SK-N-SH (cell line): ENCODE results near the gene GALNT18. TPM values are rescaled to one million over a fixed set of nuclear protein-coding genes. Genes with fewer than 3 reads are reported as not detected.

Source experiments
- CTCF ChIA-PET: fragments of 300-600, 350-600 bp; formaldehyde crosslinking; extraction: SDS; loops from one replicate; lab custom pipeline; 2021; lab: Yijun Ruan, JAX
- POLR2A ChIA-PET: fragments of 350-600 bp; sonication (Branson Sonifier 250); formaldehyde crosslinking; extraction: SDS; loops from one replicate; lab custom pipeline; 2020; ENCODE audit warnings: antibody characterized with exemption, inconsistent platforms; lab: Yijun Ruan, JAX
- DNase-seq: peaks from one replicate; pipeline ENCODE4 v3.0.0; 2012
- H2AFZ ChIP-seq: fragments of 200-600 bp; sonication (generic); 2 replicates; pipeline ENCODE4 v1.8.1; 2016; ENCODE audit warnings: antibody characterized with exemption, mild to moderate bottlenecking, low read depth
- H3F3A ChIP-seq: fragments of 200-600 bp; sonication (generic); replicated peaks from 2 replicates; pipeline ENCODE3; 2016; ENCODE audit warnings: antibody characterized with exemption, mild to moderate bottlenecking; ENCODE audit not compliant: insufficient read depth
- H3K27ac ChIP-seq, 2 experiments: fragments of 200-500 bp in 1 of 2; fragments of 200-600 bp in 1 of 2; sonication (Bioruptor generic) in 1 of 2; sonication (generic), shearing (Covaris generic) in 1 of 2; 2 replicates each; pipeline versions ENCODE4 v1.5.1 to v1.6.1; 2014 to 2016; ENCODE audit warnings: low read depth in 2 of 2, inconsistent platforms in 1 of 2, low read length in 1 of 2, mild to moderate bottlenecking in 1 of 2, mixed read lengths in 1 of 2
- H3K27me3 ChIP-seq: fragments of 200-600 bp; sonication (generic), shearing (Covaris generic); 2 replicates; pipeline ENCODE4 v1.6.1; 2016; ENCODE audit warnings: mixed run types; ENCODE audit not compliant: insufficient read depth
- H3K36me3 ChIP-seq, 2 experiments: fragments of 200-500 bp in 1 of 2; fragments of 200-600 bp in 1 of 2; sonication (Bioruptor generic) in 1 of 2; sonication (generic) in 1 of 2; replicated peaks in 1 of 2; 2 replicates each; pipeline versions ENCODE3 to v1.5.1; 2014 to 2016; ENCODE audit warnings: low read length in 1 of 2, mild to moderate bottlenecking in 1 of 2; ENCODE audit not compliant: insufficient read depth in 2 of 2, control insufficient read depth in 1 of 2
- H3K4me1 ChIP-seq, 2 experiments: fragments of 200-500 bp in 1 of 2; fragments of 200-600 bp in 1 of 2; sonication (Bioruptor generic) in 1 of 2; sonication (generic), shearing (Covaris generic) in 1 of 2; 2 replicates each; pipeline versions ENCODE4 v1.5.1 to v1.6.1; 2014 to 2016; ENCODE audit warnings: low read depth in 1 of 2, low read length in 1 of 2, mixed run types in 1 of 2; ENCODE audit not compliant: insufficient read depth in 2 of 2, control insufficient read depth in 1 of 2
- H3K4me2 ChIP-seq: fragments of 200-600 bp; sonication (generic), shearing (Covaris generic); 2 replicates; pipeline ENCODE4 v1.6.1; 2017; ENCODE audit warnings: mixed run types
- H3K4me3 ChIP-seq, 2 experiments: fragments of 200-500 bp in 1 of 2; fragments of 200-600 bp in 1 of 2; sonication (Bioruptor generic) in 1 of 2; sonication (generic), shearing (Covaris generic) in 1 of 2; 2 replicates each; pipeline versions ENCODE4 v1.5.1 to v1.8.1; 2014 to 2016; ENCODE audit warnings: low read depth in 2 of 2, inconsistent platforms in 1 of 2, low read length in 1 of 2, mild to moderate bottlenecking in 1 of 2, mixed read lengths in 1 of 2, moderate library complexity in 1 of 2
- H3K79me2 ChIP-seq: fragments of 200-600 bp; sonication (generic); 2 replicates; pipeline ENCODE4 v1.8.1; 2017; ENCODE audit warnings: mild to moderate bottlenecking; ENCODE audit not compliant: insufficient read depth
- H3K9ac ChIP-seq: fragments of 200-600 bp; sonication (generic); 2 replicates; pipeline ENCODE4 v1.6.1; 2017; ENCODE audit warnings: mixed run types
- H3K9me2 ChIP-seq: fragments of 200-600 bp; sonication (generic); 2 replicates; pipeline ENCODE4 v1.6.1; 2017; ENCODE audit warnings: mixed run types
- H3K9me3 ChIP-seq: fragments of 200-600 bp; sonication (generic); 2 replicates; pipeline ENCODE4 v1.6.1; 2017; ENCODE audit warnings: mixed run types, mild to moderate bottlenecking, moderate library complexity
- H4K20me1 ChIP-seq: fragments of 200-600 bp; sonication (generic); 2 replicates; pipeline ENCODE4 v1.6.1; 2017; ENCODE audit warnings: mild to moderate bottlenecking, mixed run types; ENCODE audit not compliant: insufficient read depth
- CHD2 ChIP-seq: fragments of 150-350 bp; IDR thresholded peaks from 2 replicates; pipeline ENCODE4 v1.6.1; 2018; ENCODE audit warnings: low read length; ENCODE audit not compliant: partially characterized antibody
- FOSL2 ChIP-seq: IDR thresholded peaks from 2 replicates; pipeline ENCODE4 v1.4.0; 2012; ENCODE audit warnings: low read depth, mild to moderate bottlenecking, moderate library complexity, borderline replicate concordance
- FOXJ3 ChIP-seq: sonication (generic); formaldehyde crosslinking; IDR thresholded peaks from 2 replicates; pipeline ENCODE4 v1.5.1; 2020; ENCODE audit warnings: mild to moderate bottlenecking, missing genetic modification reagents
- FOXM1 ChIP-seq: IDR thresholded peaks from 2 replicates; pipeline ENCODE4 v1.4.0; 2012; ENCODE audit warnings: low read depth, mild to moderate bottlenecking
- GABPA ChIP-seq: IDR thresholded peaks from 2 replicates; pipeline ENCODE4 v1.4.0; 2012; ENCODE audit warnings: low read depth, mild to moderate bottlenecking
- GATA2 ChIP-seq: sonication (generic); formaldehyde crosslinking; IDR thresholded peaks from 2 replicates; pipeline ENCODE4 v1.5.0; 2020; ENCODE audit warnings: mild to moderate bottlenecking, missing genetic modification reagents
- NRF1 ChIP-seq: IDR thresholded peaks from 2 replicates; pipeline ENCODE4 v1.6.1; 2012; ENCODE audit warnings: low read depth, mild to moderate bottlenecking, low read length
- RAD21 ChIP-seq: IDR thresholded peaks from 2 replicates; pipeline ENCODE4 v1.6.1; 2012; ENCODE audit warnings: mild to moderate bottlenecking, low read length
- RCOR1 ChIP-seq: fragments of 150-350 bp; IDR thresholded peaks from 2 replicates; pipeline ENCODE4 v1.6.1; 2017; ENCODE audit warnings: antibody characterized with exemption, low read length
- RXRA ChIP-seq: IDR thresholded peaks from 2 replicates; pipeline ENCODE4 v1.4.0; 2012; ENCODE audit warnings: low read depth, mild to moderate bottlenecking, borderline replicate concordance
- SIN3A ChIP-seq: IDR thresholded peaks from 2 replicates; pipeline ENCODE4 v1.6.1; 2012; ENCODE audit warnings: low read depth, mild to moderate bottlenecking, low read length, moderate library complexity, borderline replicate concordance
- YY1 ChIP-seq: IDR thresholded peaks from 2 replicates; pipeline ENCODE4 v1.4.0; 2012; ENCODE audit warnings: low read depth, mild to moderate bottlenecking
- WGBS: methylation state at CpG from one replicate; pipeline ENCODE4 v1.1.6; 2017; ENCODE audit warnings: low lambda C conversion rate; 5-methylcytosine and 5-hydroxymethylcytosine counted together
- polyA plus RNA-seq, 3 experiments: library from polyadenylated mRNA; depleted of rRNA; stranded (reverse); fragments of >200 nt; gene quantifications; 2 replicates each; pipeline ENCODE4 v1.2.3, GENCODE V29; 2012
- TF ChIP-seq, protein P1 (sequence below): IDR thresholded peaks from 2 replicates; pipeline ENCODE4; 2012
- TF ChIP-seq, protein P2 (sequence below): IDR thresholded peaks from 2 replicates; pipeline ENCODE4 v1.4.0; 2012; ENCODE audit warnings: low read depth, borderline replicate concordance
- TF ChIP-seq, protein P3 (sequence below): IDR thresholded peaks from 2 replicates; pipeline ENCODE4 v1.6.1; 2012; ENCODE audit warnings: mild to moderate bottlenecking, low read depth, low read length, moderate library complexity
- TF ChIP-seq, protein P4 (sequence below): fragments of 200-600 bp; sonication (generic); IDR thresholded peaks from 2 replicates; pipeline ENCODE4 v1.6.1; 2017; ENCODE audit warnings: antibody characterized with exemption, mild to moderate bottlenecking, moderate library complexity
- TF ChIP-seq, protein P5 (sequence below): IDR thresholded peaks from 2 replicates; pipeline ENCODE4 v1.4.0; 2012; ENCODE audit warnings: low read depth

Gene GALNT18
- polyA plus RNA-seq, 1 of the 3 experiments (the other 2 are of a cell fraction): 0.64 TPM

GRCh38 chr11:11397036-11397415, 224.8 kb downstream of the GALNT18 start:
- ChIA-PET POLR2A (no interaction called here), CTCF (interaction anchor here (1.2 kb wide), 1 partner anchor 8 kb away, joined by 3 read pairs; no protein-coding TSS in a partner anchor)
- Histone ChIP-seq H3K9me3 (no peaks in the 10 kb centered on the region), H2AFZ (no peak overlapping the region), H3K79me2 (no peaks in the 10 kb centered on the region), H3K4me2 (no peak overlapping the region), H3K9ac (no peak overlapping the region), H3K4me1 (peaks cover 0 to 3% of the 10 kb centered on the region in 2 experiments; a peak in 1 of 4 replicates), H3K27me3 (no peaks in the 10 kb centered on the region), H3F3A (no peaks in the 10 kb centered on the region), H4K20me1 (no peaks in the 10 kb centered on the region), H3K36me3 (no peaks in the 10 kb centered on the region), H3K4me3 (no peak overlapping the region), H3K27ac (no peak overlapping the region), H3K9me2 (no peaks in the 10 kb centered on the region)
- TF ChIP-seq FOXM1 (no peak), RCOR1 (no peak), RXRA (no peak)
- TF ChIP-seq, protein P1, sequence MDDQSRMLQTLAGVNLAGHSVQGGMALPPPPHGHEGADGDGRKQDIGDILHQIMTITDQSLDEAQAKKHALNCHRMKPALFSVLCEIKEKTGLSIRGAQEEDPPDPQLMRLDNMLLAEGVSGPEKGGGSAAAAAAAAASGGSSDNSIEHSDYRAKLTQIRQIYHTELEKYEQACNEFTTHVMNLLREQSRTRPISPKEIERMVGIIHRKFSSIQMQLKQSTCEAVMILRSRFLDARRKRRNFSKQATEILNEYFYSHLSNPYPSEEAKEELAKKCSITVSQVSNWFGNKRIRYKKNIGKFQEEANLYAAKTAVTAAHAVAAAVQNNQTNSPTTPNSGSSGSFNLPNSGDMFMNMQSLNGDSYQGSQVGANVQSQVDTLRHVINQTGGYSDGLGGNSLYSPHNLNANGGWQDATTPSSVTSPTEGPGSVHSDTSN: no peak
- WGBS: 62% methylated on average over 2 of the region's 2 CpGs
- DNase-seq: no peak

GRCh38 chr11:11396301-11397035, 225.3 kb downstream of the GALNT18 start:
- H2AFZ ChIP-seq: no peak overlapping the region
- TF ChIP-seq, protein P2, sequence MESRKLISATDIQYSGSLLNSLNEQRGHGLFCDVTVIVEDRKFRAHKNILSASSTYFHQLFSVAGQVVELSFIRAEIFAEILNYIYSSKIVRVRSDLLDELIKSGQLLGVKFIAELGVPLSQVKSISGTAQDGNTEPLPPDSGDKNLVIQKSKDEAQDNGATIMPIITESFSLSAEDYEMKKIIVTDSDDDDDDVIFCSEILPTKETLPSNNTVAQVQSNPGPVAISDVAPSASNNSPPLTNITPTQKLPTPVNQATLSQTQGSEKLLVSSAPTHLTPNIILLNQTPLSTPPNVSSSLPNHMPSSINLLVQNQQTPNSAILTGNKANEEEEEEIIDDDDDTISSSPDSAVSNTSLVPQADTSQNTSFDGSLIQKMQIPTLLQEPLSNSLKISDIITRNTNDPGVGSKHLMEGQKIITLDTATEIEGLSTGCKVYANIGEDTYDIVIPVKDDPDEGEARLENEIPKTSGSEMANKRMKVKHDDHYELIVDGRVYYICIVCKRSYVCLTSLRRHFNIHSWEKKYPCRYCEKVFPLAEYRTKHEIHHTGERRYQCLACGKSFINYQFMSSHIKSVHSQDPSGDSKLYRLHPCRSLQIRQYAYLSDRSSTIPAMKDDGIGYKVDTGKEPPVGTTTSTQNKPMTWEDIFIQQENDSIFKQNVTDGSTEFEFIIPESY: no peak
- no peak for TF ChIP-seq RAD21
- TF ChIP-seq, protein P3, sequence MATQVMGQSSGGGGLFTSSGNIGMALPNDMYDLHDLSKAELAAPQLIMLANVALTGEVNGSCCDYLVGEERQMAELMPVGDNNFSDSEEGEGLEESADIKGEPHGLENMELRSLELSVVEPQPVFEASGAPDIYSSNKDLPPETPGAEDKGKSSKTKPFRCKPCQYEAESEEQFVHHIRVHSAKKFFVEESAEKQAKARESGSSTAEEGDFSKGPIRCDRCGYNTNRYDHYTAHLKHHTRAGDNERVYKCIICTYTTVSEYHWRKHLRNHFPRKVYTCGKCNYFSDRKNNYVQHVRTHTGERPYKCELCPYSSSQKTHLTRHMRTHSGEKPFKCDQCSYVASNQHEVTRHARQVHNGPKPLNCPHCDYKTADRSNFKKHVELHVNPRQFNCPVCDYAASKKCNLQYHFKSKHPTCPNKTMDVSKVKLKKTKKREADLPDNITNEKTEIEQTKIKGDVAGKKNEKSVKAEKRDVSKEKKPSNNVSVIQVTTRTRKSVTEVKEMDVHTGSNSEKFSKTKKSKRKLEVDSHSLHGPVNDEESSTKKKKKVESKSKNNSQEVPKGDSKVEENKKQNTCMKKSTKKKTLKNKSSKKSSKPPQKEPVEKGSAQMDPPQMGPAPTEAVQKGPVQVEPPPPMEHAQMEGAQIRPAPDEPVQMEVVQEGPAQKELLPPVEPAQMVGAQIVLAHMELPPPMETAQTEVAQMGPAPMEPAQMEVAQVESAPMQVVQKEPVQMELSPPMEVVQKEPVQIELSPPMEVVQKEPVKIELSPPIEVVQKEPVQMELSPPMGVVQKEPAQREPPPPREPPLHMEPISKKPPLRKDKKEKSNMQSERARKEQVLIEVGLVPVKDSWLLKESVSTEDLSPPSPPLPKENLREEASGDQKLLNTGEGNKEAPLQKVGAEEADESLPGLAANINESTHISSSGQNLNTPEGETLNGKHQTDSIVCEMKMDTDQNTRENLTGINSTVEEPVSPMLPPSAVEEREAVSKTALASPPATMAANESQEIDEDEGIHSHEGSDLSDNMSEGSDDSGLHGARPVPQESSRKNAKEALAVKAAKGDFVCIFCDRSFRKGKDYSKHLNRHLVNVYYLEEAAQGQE: no peak
- TF ChIP-seq, protein P4, sequence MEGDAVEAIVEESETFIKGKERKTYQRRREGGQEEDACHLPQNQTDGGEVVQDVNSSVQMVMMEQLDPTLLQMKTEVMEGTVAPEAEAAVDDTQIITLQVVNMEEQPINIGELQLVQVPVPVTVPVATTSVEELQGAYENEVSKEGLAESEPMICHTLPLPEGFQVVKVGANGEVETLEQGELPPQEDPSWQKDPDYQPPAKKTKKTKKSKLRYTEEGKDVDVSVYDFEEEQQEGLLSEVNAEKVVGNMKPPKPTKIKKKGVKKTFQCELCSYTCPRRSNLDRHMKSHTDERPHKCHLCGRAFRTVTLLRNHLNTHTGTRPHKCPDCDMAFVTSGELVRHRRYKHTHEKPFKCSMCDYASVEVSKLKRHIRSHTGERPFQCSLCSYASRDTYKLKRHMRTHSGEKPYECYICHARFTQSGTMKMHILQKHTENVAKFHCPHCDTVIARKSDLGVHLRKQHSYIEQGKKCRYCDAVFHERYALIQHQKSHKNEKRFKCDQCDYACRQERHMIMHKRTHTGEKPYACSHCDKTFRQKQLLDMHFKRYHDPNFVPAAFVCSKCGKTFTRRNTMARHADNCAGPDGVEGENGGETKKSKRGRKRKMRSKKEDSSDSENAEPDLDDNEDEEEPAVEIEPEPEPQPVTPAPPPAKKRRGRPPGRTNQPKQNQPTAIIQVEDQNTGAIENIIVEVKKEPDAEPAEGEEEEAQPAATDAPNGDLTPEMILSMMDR: no peak
- TF ChIP-seq FOSL2: no peak
- TF ChIP-seq GABPA: no peak
- TF ChIP-seq, protein P5, sequence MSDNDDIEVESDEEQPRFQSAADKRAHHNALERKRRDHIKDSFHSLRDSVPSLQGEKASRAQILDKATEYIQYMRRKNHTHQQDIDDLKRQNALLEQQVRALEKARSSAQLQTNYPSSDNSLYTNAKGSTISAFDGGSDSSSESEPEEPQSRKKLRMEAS: no peak
- TF ChIP-seq YY1: no peak
- no peak for TF ChIP-seq FOXJ3 (CRISPR knock-in tag)
- no peak for TF ChIP-seq NRF1
- TF ChIP-seq SIN3A: no peak
- no peak for TF ChIP-seq GATA2 (CRISPR knock-in tag)
- TF ChIP-seq RXRA: no peak
- no peak for TF ChIP-seq RCOR1
- no peak for TF ChIP-seq FOXM1
- no peak for TF ChIP-seq CHD2

More at GRCh38 chr11:11396301-11397035, 225.3 kb downstream of the GALNT18 start:
- Histone ChIP-seq H3K9me3 (no peaks in the 10 kb centered on the region), H3K4me2 (no peak overlapping the region), H4K20me1 (no peaks in the 10 kb centered on the region), H3K27me3 (no peaks in the 10 kb centered on the region), H3K4me1 (peaks cover 0 to 3% of the 10 kb centered on the region in 2 experiments; a peak in 1 of 4 replicates), H3K79me2 (no peaks in the 10 kb centered on the region), H3K27ac (no peak overlapping the region), H3K36me3 (no peaks in the 10 kb centered on the region), H3F3A (no peaks in the 10 kb centered on the region), H3K9me2 (no peaks in the 10 kb centered on the region), H3K4me3 (no peak overlapping the region), H3K9ac (no peak overlapping the region)
- DNase-seq: no peak
- POLR2A ChIA-PET: no interaction called here
- 57% methylated on average over 11 of the region's 11 CpGs for WGBS
- CTCF ChIA-PET: interaction anchor here (0.9 to 1.2 kb wide), 2 partner anchors 8 to 395 kb away, joined by 3 read pairs; no protein-coding TSS in a partner anchor
